Aorta (tissue), 5 donors: ENCODE measurements around the gene SNX10. TPM values are rescaled to one million over a fixed set of nuclear protein-coding genes. Genes with fewer than 3 reads are reported as not detected.

ENCODE experiments used
- ATAC-seq: fragments of 200-7000 bp; cut with Tn5 transposase; one replicate; pipeline ENCODE4 v1.9.1; 2022; ENCODE audit warnings: moderate library complexity; ENCODE audit not compliant: low FRiP score
- DNase-seq, 2 donors: peaks; one replicate each; pipeline ENCODE4 v3.0.0-alpha.2; 2020
- H3K27ac ChIP-seq, 2 donors: one replicate each; pipeline ENCODE4 v1.5.1; 2013; ENCODE audit warnings: low read length in 2 of 2, mild to moderate bottlenecking in 2 of 2, moderate library complexity in 2 of 2, control low read depth in 1 of 2, inconsistent platforms in 1 of 2, low read depth in 1 of 2
- H3K27me3 ChIP-seq, 2 donors: one replicate each; pipeline ENCODE4 v1.6.1; 2013; ENCODE audit warnings: control low read depth in 1 of 2, low read length in 1 of 2, mild to moderate bottlenecking in 1 of 2, moderate library complexity in 1 of 2; ENCODE audit not compliant: insufficient read depth in 2 of 2, control insufficient read depth in 1 of 2
- H3K36me3 ChIP-seq, 2 donors: one replicate each; pipeline ENCODE4 v1.6.1; 2013; ENCODE audit warnings: control low read depth in 1 of 2, low read length in 1 of 2, mild to moderate bottlenecking in 1 of 2; ENCODE audit not compliant: insufficient read depth in 2 of 2, control insufficient read depth in 1 of 2
- H3K4me1 ChIP-seq, 2 donors: one replicate each; pipeline ENCODE4 v1.6.1; 2013; ENCODE audit warnings: low read length in 2 of 2, control low read depth in 1 of 2, mild to moderate bottlenecking in 1 of 2, moderate library complexity in 1 of 2; ENCODE audit not compliant: insufficient read depth in 2 of 2, control insufficient read depth in 1 of 2
- H3K4me3 ChIP-seq, 2 donors: one replicate each; pipeline ENCODE4 v1.5.1; 2013; ENCODE audit warnings: low read length in 2 of 2, control low read depth in 1 of 2, mild to moderate bottlenecking in 1 of 2
- H3K9me3 ChIP-seq: one replicate; pipeline ENCODE4 v1.6.1; 2013; ENCODE audit warnings: mild to moderate bottlenecking, low read length; ENCODE audit not compliant: control insufficient read depth
- WGBS, 2 donors: extraction: QIAGEN DNeasy Blood & Tissue Kit; methylation state at CpG; one replicate each; pipeline ENCODE4 v1.1.7; 2013; 5-methylcytosine and 5-hydroxymethylcytosine counted together
- intact Hi-C, 2 donors: fragments of 100-400 bp; cut with DNase I; formaldehyde crosslinking; loops; one replicate each; pipeline versions ENCODE4 v1.14.2 to v1.15.0; 2022
- polyA plus RNA-seq, 2 donors: library from polyadenylated mRNA; stranded (reverse); fragments of 200-250 nt; gene quantifications; one replicate each; pipeline ENCODE4 v1.2.3, GENCODE V29; 2013
- total RNA-seq, 2 donors: library from RNA; stranded (reverse); fragmentation: NEBNext Ultra II Directional; extraction: Animal tissue kit (Norgen Biotek cat#: 25700); gene quantifications; one replicate each; pipeline ENCODE4 v1.2.1, GENCODE V29; 2021
- donor health status: healthy with polysubstance abuse.
- donor health status: Bipolar disorder and iron deficiency.
- donor health status: DM: no; HTN: no; CAD: no.
- donor health status: DM: no; HTN: no; CAD: no.
- donor health status: DM: yes; HTN: yes; CAD: no.

SNX10 gene
- total and polyA plus RNA-seq, 4 donors, result 0.72 to 7.3 (median 5.0) TPM

DNA sequence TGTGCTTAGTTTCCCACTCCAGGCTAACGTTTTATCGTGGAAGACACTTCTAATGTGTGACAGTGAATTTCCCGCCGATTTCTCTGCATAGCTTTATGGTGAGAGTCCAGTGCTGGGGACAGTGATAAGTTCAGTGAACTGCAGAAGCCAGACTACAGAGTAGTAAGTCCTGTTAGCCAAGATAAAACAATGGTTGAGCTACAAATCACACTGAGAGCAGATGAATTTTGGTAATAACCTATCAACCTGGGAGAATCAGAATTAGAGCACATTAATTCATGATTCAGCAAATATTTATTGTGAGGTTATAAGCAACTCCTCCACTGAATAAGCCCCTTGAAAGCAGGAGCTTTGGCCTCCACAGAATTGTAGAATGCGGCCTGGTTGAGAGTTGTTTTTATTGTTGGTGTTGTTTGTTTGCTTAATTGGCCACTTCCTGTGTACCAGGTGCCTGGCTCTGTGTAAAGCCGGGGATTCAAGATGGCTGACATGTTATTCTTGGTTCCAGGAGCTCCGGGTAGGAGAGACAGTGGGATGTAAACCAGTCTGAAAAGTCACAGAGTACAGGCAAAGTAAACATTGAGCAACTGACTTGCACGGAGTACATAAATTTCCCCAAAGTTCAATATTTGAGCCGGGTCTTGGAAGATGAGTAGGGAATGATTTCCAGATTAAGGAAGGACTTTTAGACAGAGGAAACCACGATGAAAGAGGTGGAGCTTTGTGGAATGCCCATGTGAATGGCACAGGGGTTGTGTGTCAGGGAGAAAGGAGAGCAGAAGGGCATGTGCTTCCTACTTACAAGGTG is 112.7 kb downstream of the SNX10 start:
- DNase-seq, result no peak
- no peak overlapping the region for H3K4me3 ChIP-seq
- no peaks in the 10 kb centered on the region for H3K4me1 ChIP-seq
- no peaks in the 10 kb centered on the region for H3K36me3 ChIP-seq
- intact Hi-C loops, result no loop called here
- no peaks in the 10 kb centered on the region for H3K9me3 ChIP-seq
- no peak overlapping the region for H3K27ac ChIP-seq
- no peak for ATAC-seq
- H3K27me3 ChIP-seq, result no peaks in the 10 kb centered on the region
- WGBS, 2 donors, result 85 to 93% methylated on average over 10 of the region's 10 CpGs

DNA sequence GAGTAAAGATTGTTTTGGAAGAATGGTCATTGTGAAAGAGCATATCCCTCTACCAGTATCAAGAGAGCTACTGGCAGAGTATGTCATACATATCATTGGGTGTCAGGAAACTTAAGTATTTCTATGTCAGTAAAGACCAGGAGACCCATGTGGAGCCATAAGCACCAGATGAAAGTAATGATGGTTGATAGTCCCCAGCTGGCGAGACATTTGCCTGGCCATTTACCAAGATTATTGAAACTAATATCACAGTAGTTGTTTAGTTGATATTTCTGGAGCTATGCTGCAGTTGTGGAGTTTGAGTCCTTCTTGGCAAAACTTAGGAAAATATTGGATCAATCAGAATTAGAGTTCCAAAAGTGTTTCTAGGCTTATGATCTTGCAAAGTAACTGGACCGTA is 114.8 kb downstream of the SNX10 start:
- no peak overlapping the region for H3K27ac ChIP-seq
- no peaks in the 10 kb centered on the region for H3K9me3 ChIP-seq
- intact Hi-C loops, result no loop called here
- H3K27me3 ChIP-seq, result no peaks in the 10 kb centered on the region
- no peaks in the 10 kb centered on the region for H3K36me3 ChIP-seq
- ATAC-seq, result no peak
- WGBS, 2 donors, result 77 to 96% methylated on average over 2 of the region's 2 CpGs
- no peak overlapping the region for H3K4me3 ChIP-seq
- no peaks in the 10 kb centered on the region for H3K4me1 ChIP-seq
- DNase-seq, result no peak

DNA sequence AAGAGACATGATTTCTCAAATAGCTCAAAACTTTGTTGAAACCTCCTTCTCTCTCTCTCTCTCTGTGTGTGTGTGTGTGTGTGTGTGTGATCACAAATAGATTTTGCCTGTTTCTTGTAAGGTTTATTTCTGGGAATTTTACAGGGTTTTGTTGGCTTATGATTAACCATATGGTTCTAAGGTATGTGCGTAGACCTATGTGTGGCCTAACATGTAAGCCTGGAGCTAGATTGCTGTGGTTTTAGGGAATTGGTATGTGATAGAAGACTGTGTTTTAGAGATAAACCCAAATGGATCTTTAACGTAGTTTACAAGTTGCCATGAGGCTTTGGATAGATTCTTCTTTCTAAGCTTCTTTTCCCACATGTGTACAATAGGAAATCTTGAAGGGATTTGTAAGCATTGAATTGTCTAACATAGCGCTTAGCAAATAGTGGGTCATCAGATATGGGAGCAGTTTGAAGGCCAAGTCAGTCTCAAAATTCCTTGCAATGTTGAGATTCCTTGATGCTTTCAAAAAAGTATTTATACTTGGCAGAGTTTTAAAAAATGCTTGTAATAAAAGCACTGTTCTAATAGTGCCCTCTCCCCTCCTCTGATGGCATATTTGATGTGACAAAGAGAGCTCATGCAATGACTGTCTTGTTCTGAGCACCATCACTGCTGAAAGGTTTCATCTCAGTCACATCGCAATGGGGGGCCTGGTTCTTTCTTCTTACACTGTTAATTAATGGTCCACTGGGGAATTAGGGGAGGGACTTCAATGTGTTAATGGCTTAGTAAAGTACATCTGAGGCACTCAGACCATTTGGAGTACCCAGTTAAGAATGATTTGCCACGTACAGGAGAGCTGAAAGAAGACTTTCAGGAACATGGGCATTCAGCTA is 118.2 kb downstream of the SNX10 start:
- ATAC-seq, result no peak
- Histone ChIP-seq H3K4me3 (no peak overlapping the region), H3K4me1 (no peaks in the 10 kb centered on the region), H3K27ac (no peak overlapping the region), H3K36me3 (no peaks in the 10 kb centered on the region), H3K27me3 (no peaks in the 10 kb centered on the region), H3K9me3 (no peaks in the 10 kb centered on the region)
- no peak for DNase-seq
- WGBS, 2 donors, result 76 to 80% methylated on average over 5 of the region's 5 CpGs
- intact Hi-C loops, result no loop called here

DNA sequence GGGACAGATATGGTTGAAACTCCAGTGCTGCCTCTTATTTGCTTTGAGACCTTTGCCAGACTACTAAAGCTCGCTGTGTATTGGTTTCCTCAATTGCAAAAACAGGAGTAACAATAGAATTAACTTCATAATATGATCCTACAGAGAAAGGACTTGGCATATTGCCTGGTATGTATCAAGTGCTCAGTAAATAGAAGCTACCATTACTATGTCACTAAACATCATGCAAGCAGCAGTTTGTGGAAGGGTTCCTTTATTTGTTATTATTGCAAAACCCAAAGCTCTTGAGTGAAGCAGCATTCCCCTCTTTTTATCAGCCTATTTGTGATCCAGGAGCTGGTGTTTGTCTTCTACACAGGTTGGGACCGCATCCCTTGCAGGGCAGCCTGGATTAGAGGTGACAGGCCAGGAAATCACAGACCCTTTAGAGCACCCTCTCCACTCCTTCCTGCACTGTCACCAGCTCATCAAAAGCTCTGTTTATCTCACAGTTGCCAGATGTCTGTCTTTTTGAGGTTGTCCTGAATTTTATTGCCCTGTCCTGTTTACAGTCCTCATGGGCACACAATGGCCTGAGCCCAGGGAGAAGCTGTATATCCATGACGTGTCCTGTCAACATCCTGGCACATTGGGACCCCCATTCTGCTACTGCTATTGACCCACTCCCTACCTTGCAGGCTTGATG is 121.5 kb downstream of the SNX10 start:
- no peaks in the 10 kb centered on the region for H3K4me1 ChIP-seq
- no peak for ATAC-seq
- H3K27ac ChIP-seq, result no peak overlapping the region
- 75 to 82% methylated on average over 3 of the region's 3 CpGs for WGBS, 2 donors
- no peaks in the 10 kb centered on the region for H3K9me3 ChIP-seq
- no peak for DNase-seq
- H3K36me3 ChIP-seq, result no peaks in the 10 kb centered on the region
- intact Hi-C loops, result no loop called here
- H3K4me3 ChIP-seq, result no peak overlapping the region
- no peaks in the 10 kb centered on the region for H3K27me3 ChIP-seq

DNA sequence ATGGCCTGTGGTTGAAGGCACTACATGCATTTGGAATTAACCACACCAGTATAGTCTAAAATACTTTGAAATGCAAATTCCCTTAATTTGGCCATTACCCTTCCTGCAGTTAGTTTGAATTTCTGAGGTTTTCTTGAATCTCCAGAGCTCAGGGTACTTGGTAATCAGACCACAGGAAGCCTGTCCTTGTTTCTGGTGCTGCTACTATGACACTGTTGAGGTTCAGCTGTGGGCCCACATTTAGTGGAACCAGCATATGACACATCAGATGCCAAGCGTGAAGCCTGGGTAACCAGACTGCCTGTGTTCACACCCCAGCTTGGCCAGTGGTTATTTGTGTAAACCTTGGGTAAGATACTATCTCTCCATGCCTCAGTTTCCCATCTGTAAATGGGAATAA is 124.3 kb downstream of the SNX10 start:
- Histone ChIP-seq H3K27me3 (no peaks in the 10 kb centered on the region), H3K4me3 (no peak overlapping the region), H3K4me1 (no peaks in the 10 kb centered on the region), H3K27ac (no peak overlapping the region), H3K9me3 (no peaks in the 10 kb centered on the region), H3K36me3 (no peaks in the 10 kb centered on the region)
- no peak for ATAC-seq
- 93 to 96% methylated on average over 1 of the region's 1 CpG for WGBS, 2 donors
- intact Hi-C loops, result no loop called here
- DNase-seq, result no peak

DNA sequence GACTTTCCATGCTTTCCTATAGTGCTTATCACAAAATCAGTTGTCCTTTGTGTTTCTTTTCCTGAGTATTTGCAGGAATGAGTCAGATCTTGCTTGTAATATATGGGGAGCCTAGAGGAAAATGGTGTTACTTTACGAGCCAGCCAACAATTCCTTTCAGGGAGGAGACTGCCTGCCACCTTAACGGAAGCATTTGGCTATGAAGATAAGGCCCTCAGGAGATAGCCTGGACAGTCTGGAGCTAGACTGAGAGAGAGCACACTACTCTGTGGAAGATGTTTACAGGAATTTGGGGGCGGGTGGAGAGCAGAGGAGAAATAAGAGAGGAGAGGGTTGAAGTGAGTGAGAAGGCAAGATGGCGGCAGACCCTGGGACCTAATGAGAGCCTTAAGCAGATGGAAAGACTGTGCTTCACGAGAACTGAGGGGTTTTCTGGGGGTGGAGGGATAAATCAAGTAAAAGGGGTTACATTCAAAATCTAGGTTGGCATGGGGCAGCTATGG is 126.3 kb downstream of the SNX10 start:
- no peaks in the 10 kb centered on the region for H3K9me3 ChIP-seq
- no peaks in the 10 kb centered on the region for H3K36me3 ChIP-seq
- H3K27me3 ChIP-seq, result no peaks in the 10 kb centered on the region
- DNase-seq (no peak), ATAC-seq (no peak)
- no peaks in the 10 kb centered on the region for H3K4me1 ChIP-seq
- intact Hi-C loops, result no loop called here
- 87 to 90% methylated on average over 5 of the region's 5 CpGs for WGBS, 2 donors
- H3K4me3 ChIP-seq, result no peak overlapping the region
- no peak overlapping the region for H3K27ac ChIP-seq

DNA sequence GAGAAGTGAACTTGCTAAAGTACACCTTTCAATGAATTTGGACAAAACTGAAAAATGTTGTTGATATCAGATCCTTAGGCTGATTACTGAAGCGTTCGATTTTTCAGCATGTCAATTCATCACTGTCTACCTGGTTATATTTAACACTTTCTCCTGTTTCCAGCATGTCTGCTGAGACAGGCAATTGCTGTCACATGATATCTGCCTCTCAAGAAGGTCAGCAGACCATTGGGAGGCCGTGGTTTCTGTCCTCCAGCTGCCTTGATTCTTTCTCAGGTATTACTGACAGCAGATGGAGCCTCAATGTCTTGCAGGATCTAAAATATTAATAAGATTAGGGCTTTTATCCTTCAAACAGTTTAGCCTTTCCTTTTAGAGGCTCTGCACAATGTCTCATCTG is 127.5 kb downstream of the SNX10 start:
- intact Hi-C loops, result no loop called here
- 57 to 68% methylated on average over 3 of the region's 3 CpGs for WGBS, 2 donors

DNA sequence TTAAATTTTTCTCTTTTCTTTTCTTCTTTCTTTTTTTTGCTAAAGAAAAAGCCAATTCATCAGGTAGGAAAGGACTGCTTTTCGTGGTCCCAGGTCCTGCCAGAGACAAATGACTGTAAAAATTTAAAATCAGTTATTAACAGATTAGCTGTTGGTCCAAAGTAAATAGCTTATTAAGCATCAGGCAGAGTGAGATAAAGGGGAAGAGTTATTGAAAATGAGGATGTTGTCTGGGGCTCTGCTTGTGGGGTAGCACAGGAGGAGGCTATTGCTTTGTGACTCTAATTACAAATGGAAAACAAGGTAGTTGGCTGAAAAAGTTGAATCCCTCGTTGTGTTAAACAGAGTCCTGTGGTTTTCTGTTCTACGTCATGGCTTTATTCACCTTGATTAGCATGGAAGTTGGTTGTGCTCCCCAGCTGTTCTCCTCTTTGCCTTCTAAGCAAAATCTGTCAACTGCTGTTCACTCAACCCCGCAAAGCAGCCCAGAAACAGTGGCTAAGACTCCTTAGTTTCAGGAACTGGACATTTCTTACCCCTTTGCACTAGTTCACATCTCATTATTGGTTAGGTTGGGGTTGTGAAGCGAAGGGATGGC is 128.9 kb downstream of the SNX10 start:
- ATAC-seq, result no peak
- Histone ChIP-seq H3K36me3 (no peaks in the 10 kb centered on the region), H3K9me3 (no peaks in the 10 kb centered on the region), H3K4me1 (no peaks in the 10 kb centered on the region), H3K27me3 (no peaks in the 10 kb centered on the region), H3K27ac (no peak overlapping the region), H3K4me3 (no peak overlapping the region)
- intact Hi-C loops, result no loop called here
- WGBS, 2 donors, result 66 to 72% methylated on average over 5 of the region's 5 CpGs
- no peak for DNase-seq

More for the DNA sequence above, 127.5 kb downstream of the SNX10 start:
- ATAC-seq, result no peak
- Histone ChIP-seq H3K9me3 (no peaks in the 10 kb centered on the region), H3K27me3 (no peaks in the 10 kb centered on the region), H3K36me3 (no peaks in the 10 kb centered on the region), H3K4me3 (no peak overlapping the region), H3K4me1 (no peaks in the 10 kb centered on the region), H3K27ac (no peak overlapping the region)
- no peak for DNase-seq
